Cardiac muscle cell (in vitro differentiated cells and primary cell): ENCODE data around the gene CSMD2. TPM values are rescaled to one million over a fixed set of nuclear protein-coding genes. Genes with fewer than 3 reads are reported as not detected.

Experiments used
- DNase-seq, 2 donors: peaks; one replicate each; pipeline versions ENCODE4 v3.0.0 to v3.0.0-alpha.2; 2010 to 2017; ENCODE audit warnings: low read depth in 1 of 2, low spot score in 1 of 2
- H3K27ac ChIP-seq: fragments of 200-600 bp; sonication (generic); 2 replicates; pipeline ENCODE4 v1.5.1; 2016
- H3K27me3 ChIP-seq: fragments of 200-600 bp; sonication (generic); 2 replicates; pipeline ENCODE4 v1.6.0; 2016; ENCODE audit warnings: control low read depth
- H3K36me3 ChIP-seq: fragments of 200-600 bp; sonication (generic); 2 replicates; pipeline ENCODE4 v1.5.1; 2016; ENCODE audit warnings: control low read depth
- H3K4me1 ChIP-seq: fragments of 200-600 bp; sonication (generic); 2 replicates; pipeline ENCODE4 v1.8.1; 2017; ENCODE audit warnings: low read depth, mild to moderate bottlenecking, mixed run types
- H3K4me3 ChIP-seq: fragments of 200-600 bp; sonication (generic); 2 replicates; pipeline ENCODE4 v1.5.1; 2016; ENCODE audit warnings: mild to moderate bottlenecking
- H3K9me3 ChIP-seq: fragments of 200-600 bp; sonication (generic); 2 replicates; pipeline ENCODE4 v1.5.1; 2017; ENCODE audit warnings: low read depth, mild to moderate bottlenecking, control low read depth
- polyA plus RNA-seq: library from polyadenylated mRNA; unstranded; fragments of >200 nt; fragmentation: Nextera tagmentation; extraction: Ambion mirVana; gene quantifications from 2 replicates; pipeline ENCODE4 v1.2.1, GENCODE V29; 2016
- total RNA-seq: library from RNA; depleted of rRNA; stranded (reverse); fragments of >200 nt; gene quantifications from 2 replicates; pipeline ENCODE4 v1.2.3, GENCODE V29; 2016
- TF ChIP-seq, protein P1 (sequence below): IDR thresholded peaks from 2 replicates; pipeline ENCODE4 v1.5.1; 2012; ENCODE audit warnings: low read depth, mild to moderate bottlenecking, low read length

Gene CSMD2
- total and polyA plus RNA-seq, 2 experiments from 2014 or later: 0.24 TPM; not detected in 1

GRCh38 chr1:33706634-33707255 lies 458.3 kb downstream of the CSMD2 start:
- no peaks in the 10 kb centered on the region for H3K36me3 ChIP-seq
- no peaks in the 10 kb centered on the region for H3K4me1 ChIP-seq
- DNase-seq: no peak
- no peaks in the 10 kb centered on the region for H3K9me3 ChIP-seq
- no peaks in the 10 kb centered on the region for H3K27me3 ChIP-seq
- no peak overlapping the region for H3K4me3 ChIP-seq
- no peak overlapping the region for H3K27ac ChIP-seq
- TF ChIP-seq, protein P1, sequence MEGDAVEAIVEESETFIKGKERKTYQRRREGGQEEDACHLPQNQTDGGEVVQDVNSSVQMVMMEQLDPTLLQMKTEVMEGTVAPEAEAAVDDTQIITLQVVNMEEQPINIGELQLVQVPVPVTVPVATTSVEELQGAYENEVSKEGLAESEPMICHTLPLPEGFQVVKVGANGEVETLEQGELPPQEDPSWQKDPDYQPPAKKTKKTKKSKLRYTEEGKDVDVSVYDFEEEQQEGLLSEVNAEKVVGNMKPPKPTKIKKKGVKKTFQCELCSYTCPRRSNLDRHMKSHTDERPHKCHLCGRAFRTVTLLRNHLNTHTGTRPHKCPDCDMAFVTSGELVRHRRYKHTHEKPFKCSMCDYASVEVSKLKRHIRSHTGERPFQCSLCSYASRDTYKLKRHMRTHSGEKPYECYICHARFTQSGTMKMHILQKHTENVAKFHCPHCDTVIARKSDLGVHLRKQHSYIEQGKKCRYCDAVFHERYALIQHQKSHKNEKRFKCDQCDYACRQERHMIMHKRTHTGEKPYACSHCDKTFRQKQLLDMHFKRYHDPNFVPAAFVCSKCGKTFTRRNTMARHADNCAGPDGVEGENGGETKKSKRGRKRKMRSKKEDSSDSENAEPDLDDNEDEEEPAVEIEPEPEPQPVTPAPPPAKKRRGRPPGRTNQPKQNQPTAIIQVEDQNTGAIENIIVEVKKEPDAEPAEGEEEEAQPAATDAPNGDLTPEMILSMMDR: no peak

GRCh38 chr1:33703464-33703863 lies 461.6 kb downstream of the CSMD2 start:
- H3K9me3 ChIP-seq: no peaks in the 10 kb centered on the region
- no peak overlapping the region for H3K4me3 ChIP-seq
- no peaks in the 10 kb centered on the region for H3K27me3 ChIP-seq
- no peak for DNase-seq
- no peaks in the 10 kb centered on the region for H3K36me3 ChIP-seq
- no peaks in the 10 kb centered on the region for H3K4me1 ChIP-seq
- no peak overlapping the region for H3K27ac ChIP-seq
- TF ChIP-seq, protein P1: no peak

DNA sequence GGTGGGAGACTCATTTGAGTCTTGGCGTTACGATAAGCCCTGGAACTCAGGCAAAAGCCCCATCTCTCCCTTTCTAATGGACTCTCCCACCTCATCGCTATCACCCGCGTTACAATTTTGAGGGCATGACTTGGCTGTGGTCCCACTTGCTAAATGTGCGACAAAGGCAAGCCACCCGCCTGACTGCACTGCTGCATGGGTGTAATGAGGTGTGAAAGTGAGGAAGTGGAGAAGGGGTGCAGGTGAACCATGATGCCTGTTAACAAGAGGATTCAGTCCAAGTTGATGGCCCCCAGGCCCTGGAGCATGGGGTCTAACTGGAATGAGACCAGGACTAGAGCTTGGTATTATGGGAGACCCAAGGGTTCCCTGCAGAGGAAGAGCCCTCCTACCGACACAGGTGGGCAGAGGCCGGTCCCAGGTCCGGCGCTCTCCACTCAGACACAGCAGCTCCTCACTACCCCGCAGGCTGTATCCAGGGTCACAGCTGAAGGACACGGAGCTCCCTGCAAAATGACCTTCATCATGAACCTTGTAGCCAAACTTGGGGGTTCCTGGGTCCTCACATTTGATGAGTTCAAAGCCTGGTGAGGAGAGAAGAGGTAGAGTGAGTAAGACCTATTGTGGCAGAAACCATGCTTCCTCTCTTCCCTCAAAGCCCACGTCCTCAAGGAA lies 466.5 kb downstream of the CSMD2 start:
- no peaks in the 10 kb centered on the region for H3K27me3 ChIP-seq
- H3K27ac ChIP-seq: no peak overlapping the region
- no peaks in the 10 kb centered on the region for H3K9me3 ChIP-seq
- no peak for DNase-seq
- H3K4me3 ChIP-seq: no peak overlapping the region
- H3K36me3 ChIP-seq: no peaks in the 10 kb centered on the region
- no peaks in the 10 kb centered on the region for H3K4me1 ChIP-seq
- TF ChIP-seq, protein P1: no peak

- Histone ChIP-seq H3K36me3 (no peaks in the 10 kb centered on the region), H3K4me1 (no peaks in the 10 kb centered on the region), H3K27me3 (no peaks in the 10 kb centered on the region), H3K27ac (no peak overlapping the region), H3K9me3 (no peaks in the 10 kb centered on the region), H3K4me3 (no peak overlapping the region)
- no peak for DNase-seq
- TF ChIP-seq, protein P1: no peak
Observed at GRCh38 chr1:33697816-33698215, 467.2 kb downstream of the CSMD2 start.

GRCh38 chr1:33696962-33697361 lies 468.1 kb downstream of the CSMD2 start:
- TF ChIP-seq, protein P1: no peak
- Histone ChIP-seq H3K27ac (no peak overlapping the region), H3K27me3 (no peaks in the 10 kb centered on the region), H3K4me3 (no peak overlapping the region), H3K36me3 (no peaks in the 10 kb centered on the region), H3K4me1 (no peaks in the 10 kb centered on the region), H3K9me3 (no peaks in the 10 kb centered on the region)
- DNase-seq: no peak
